GM19324 (cell line): ENCODE measurements around the gene PROP1.
A peak's percentile ranks its signal among the peaks of the same experiment; 100 is the strongest.
"Not testable (repeated sequence)": the region's sequence is repeated elsewhere in the genome, so short reads cannot be mapped to it uniquely, and the experiment has no call there.

Source experiments
- ATAC-seq: cut with Tn5 transposase; IDR thresholded peaks from one replicate; pipeline ENCODE4 v1.9.1; 2021; ENCODE audit warnings: mild to moderate bottlenecking, moderate library complexity; ENCODE audit not compliant: unreplicated experiment, low FRiP score

Gene PROP1

GRCh38 chr5:177949656-177950055, 46.4 kb downstream of the PROP1 start:
- not testable (repeated sequence) for ATAC-seq

GRCh38 chr5:177949065-177949464, 47.0 kb downstream of the PROP1 start:
- peak; percentile 75 for ATAC-seq

GRCh38 chr5:177947912-177948311, 48.1 kb downstream of the PROP1 start:
- not testable (repeated sequence) for ATAC-seq

GRCh38 chr5:177945601-177946283, 50.3 kb downstream of the PROP1 start:
- ATAC-seq = not testable (repeated sequence)

- not testable (repeated sequence) for ATAC-seq
These were observed 50.9 kb downstream of the PROP1 start for GRCh38 chr5:177945145-177945544.

GRCh38 chr5:177943805-177944736, 52.0 kb downstream of the PROP1 start:
- ATAC-seq = not testable (repeated sequence)

GRCh38 chr5:177942896-177943295, 53.1 kb downstream of the PROP1 start:
- not testable (repeated sequence) for ATAC-seq
